ENCODE data around the gene MT1H. TPM values are rescaled to one million over a fixed set of nuclear protein-coding genes. Genes with fewer than 3 reads are reported as not detected.

The MT1H gene
- total RNA-seq, 3 donors from 2014 or later, result not detected

- TF ChIP-seq CTCF (IDR thresholded peaks at IDR 0.05) (no peak), POLR2A (IDR thresholded peaks at IDR 0.05) (no peak), POLR2AphosphoS5 (IDR thresholded peaks at IDR 0.05) (no peak)
- intact Hi-C loops (cut with DNase I; ENCODE audit: low total_unique reads), result no loop called here
- Histone ChIP-seq H3K36me3 (no peaks in the 10 kb centered on the region), H3K4me3 (no peak overlapping the region), H3K4me1 (peaks cover 0 to 10% of the 10 kb centered on the region in 2 donors), H3K27ac (peak overlapping the region; percentile 43 to 68), H3K27me3 (peaks cover 0 to 7% of the 10 kb centered on the region in 2 donors), H3K9me3 (no peaks in the 10 kb centered on the region)
- DNase-seq (ENCODE audit: low spot score in 2 of 2), result no peak
These were observed 9.6 kb downstream of the MT1H start for GRCh38 chr16:56679078-56679730.

GRCh38 chr16:56679818-56680217 is 10.2 kb downstream of the MT1H start:
- Histone ChIP-seq H3K9me3 (no peaks in the 10 kb centered on the region), H3K27me3 (peaks cover 0 to 7% of the 10 kb centered on the region in 2 donors), H3K4me1 (peaks cover 0 to 10% of the 10 kb centered on the region in 2 donors), H3K36me3 (no peaks in the 10 kb centered on the region), H3K27ac (peak overlapping the region; percentile 43 to 68), H3K4me3 (no peak overlapping the region)
- DNase-seq (ENCODE audit: low spot score in 2 of 2), result peak in 1 of 2 donors; percentile 58
- TF ChIP-seq CTCF (IDR thresholded peaks at IDR 0.05), result no peak
- TF ChIP-seq POLR2A (IDR thresholded peaks at IDR 0.05), result no peak
- TF ChIP-seq POLR2AphosphoS5 (IDR thresholded peaks at IDR 0.05), result no peak
- intact Hi-C loops (cut with DNase I; ENCODE audit: low total_unique reads), result no loop called here

GRCh38 chr16:56681939-56682702 is 12.5 kb downstream of the MT1H start, which contains the start of gene MT1X:
MT1X (plus strand) TSS chr16:56682470; CDS start chr16:56682541, 71 bp downstream.
- no peaks in the 10 kb centered on the region for H3K27me3 ChIP-seq
- peak within 1 kb of the TSS; percentile 75 to 88 (median 75) for H3K4me3 ChIP-seq
- peak in 1 of 3 donors; percentile 7 for TF ChIP-seq CTCF (IDR thresholded peaks at IDR 0.05)
- peak; percentile 90 for TF ChIP-seq POLR2A (IDR thresholded peaks at IDR 0.05)
- TF ChIP-seq POLR2AphosphoS5 (IDR thresholded peaks at IDR 0.05), result peak; percentile 92 to 96 (median 94)
- peak; percentile 94 to 95 for DNase-seq (ENCODE audit: low spot score in 2 of 2)
- intact Hi-C loops (cut with DNase I; ENCODE audit: low total_unique reads), result no loop called here
- no peaks in the 10 kb centered on the region for H3K9me3 ChIP-seq
- no peaks in the 10 kb centered on the region for H3K36me3 ChIP-seq
- H3K4me1 ChIP-seq, result peaks cover 5 to 10% of the 10 kb centered on the region in 2 donors
- peak within 1 kb of the TSS; percentile 81 to 85 for H3K27ac ChIP-seq

GRCh38 chr16:56682703-56683397 is 13.2 kb downstream of the MT1H start:
- no peaks in the 10 kb centered on the region for H3K36me3 ChIP-seq
- TF ChIP-seq POLR2AphosphoS5 (IDR thresholded peaks at IDR 0.05) (no peak), CTCF (IDR thresholded peaks at IDR 0.05) (no peak), POLR2A (IDR thresholded peaks at IDR 0.05) (no peak)
- intact Hi-C loops (cut with DNase I; ENCODE audit: low total_unique reads), result no loop called here
- no peaks in the 10 kb centered on the region for H3K27me3 ChIP-seq
- H3K4me1 ChIP-seq, result peaks cover 5 to 10% of the 10 kb centered on the region in 2 donors
- no peaks in the 10 kb centered on the region for H3K9me3 ChIP-seq
- peak overlapping the region; percentile 75 to 88 (median 75) for H3K4me3 ChIP-seq
- H3K27ac ChIP-seq, result peak overlapping the region; percentile 81 to 85
- DNase-seq (ENCODE audit: low spot score in 2 of 2), result no peak

All from breast epithelium (tissue), 4 donors.